Endometrial microvascular endothelial cells (primary cell): ENCODE data around the gene LSR. TPM values are rescaled to one million over a fixed set of nuclear protein-coding genes. Genes with fewer than 3 reads are reported as not detected.

ENCODE experiments used
- in situ Hi-C: cut with HindIII; loops from 2 replicates; pipeline ENCODE4 v1.10.0; 2017; ENCODE audit warnings: low sequenced_read_pairs, low pct_unique_long_range_greater_than_20kb; ENCODE audit errors: inconsistent ontology term
- total RNA-seq: library from RNA; depleted of rRNA; stranded (reverse); fragments of >200 nt; gene quantifications from one replicate; pipeline ENCODE4 v1.2.3, GENCODE V29; 2015; ENCODE audit errors: inconsistent ontology term

LSR gene
- total RNA-seq, 1 donor from 2014 or later: 0.09 TPM

GRCh38 chr19:35310331-35310730, 61.5 kb downstream of the LSR start:
- in situ Hi-C loops: no loop called here

DNA sequence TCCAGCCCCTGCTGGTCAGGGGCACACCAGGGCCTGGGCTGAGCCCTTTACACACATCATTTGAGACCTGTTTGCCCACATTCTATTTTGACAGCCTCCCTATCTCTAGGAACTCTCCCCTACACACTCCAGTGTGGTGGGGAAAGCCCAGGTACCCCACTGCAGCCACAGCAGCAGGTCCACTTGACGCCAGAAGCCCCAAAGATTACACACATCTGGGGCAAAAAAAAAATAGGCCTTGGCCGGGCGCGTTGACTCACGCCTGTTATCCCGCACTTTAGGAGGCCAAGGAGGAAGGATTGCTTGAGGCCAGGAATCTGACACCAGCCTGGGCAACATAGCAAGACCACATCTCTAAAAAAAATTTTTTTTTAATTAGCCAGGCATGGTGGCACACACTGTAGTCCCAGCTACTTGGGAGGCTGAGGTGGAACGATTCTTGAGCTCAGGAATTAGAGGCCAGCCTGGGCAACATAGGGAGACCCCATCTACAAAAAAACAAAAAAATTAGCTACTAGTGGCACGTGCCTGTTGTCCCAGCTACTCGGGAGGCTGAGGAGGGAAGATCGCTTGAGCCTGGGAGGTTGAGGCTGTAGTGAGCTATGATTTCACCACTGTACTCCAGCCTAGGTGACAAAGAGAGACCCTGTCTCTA, 62.1 kb downstream of the LSR start:
- in situ Hi-C loops: no loop called here

GRCh38 chr19:35311901-35312665, 63.3 kb downstream of the LSR start:
- in situ Hi-C loops: no loop called here

DNA sequence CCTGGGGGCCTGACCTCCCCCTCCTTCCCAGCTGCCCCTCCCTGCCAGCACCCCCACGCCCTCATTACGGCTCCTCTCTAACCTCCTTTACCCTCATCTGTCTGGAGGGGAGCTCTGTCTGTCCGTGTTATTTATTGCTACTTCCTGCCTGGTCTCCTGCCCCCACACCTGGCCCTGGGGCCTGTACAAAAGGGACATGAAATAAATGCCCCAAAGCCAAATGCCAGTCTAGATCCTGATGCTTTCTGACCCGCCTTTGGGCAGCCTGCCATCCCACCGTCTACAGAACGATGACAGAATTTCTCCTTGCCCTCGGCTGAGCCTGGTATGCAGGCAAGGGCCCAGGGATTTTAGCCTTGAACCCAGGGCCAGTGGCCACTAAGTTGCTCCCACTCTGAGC, 64.8 kb downstream of the LSR start:
- in situ Hi-C loops: no loop called here

GRCh38 chr19:35314031-35314430, 65.2 kb downstream of the LSR start:
- in situ Hi-C loops: no loop called here

- in situ Hi-C loops: no loop called here
Measured at GRCh38 chr19:35314858-35315470, 66.2 kb downstream of the LSR start.

DNA sequence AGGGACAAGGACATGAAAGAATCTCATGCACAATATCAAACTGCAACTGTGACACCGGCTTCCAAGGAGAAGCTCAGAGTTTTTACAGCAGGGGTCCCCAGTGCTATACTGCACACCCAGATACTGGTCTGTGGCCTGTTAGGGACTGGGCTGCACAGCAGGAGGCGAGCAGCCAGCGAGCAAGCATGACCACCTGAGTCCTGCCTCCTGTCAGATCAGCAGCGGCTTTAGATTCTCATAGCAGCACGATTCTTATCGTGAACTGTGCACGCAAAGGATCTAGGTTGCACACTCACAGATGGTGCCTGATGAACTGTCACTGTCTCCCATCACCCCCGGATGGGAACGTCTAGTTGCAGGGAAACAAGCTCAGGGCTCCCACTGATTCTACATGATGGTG, 67.1 kb downstream of the LSR start:
- in situ Hi-C loops: no loop called here

- in situ Hi-C loops: no loop called here
Measured at GRCh38 chr19:35316560-35316959, 67.8 kb downstream of the LSR start.

Other genes starting within 250 kb of the LSR start
- gene GRAMD1A, start 248.7 kb upstream of the LSR start, total RNA-seq: 52.4 TPM
- 11.1 TPM for gene SCN1B, start 218.5 kb upstream of the LSR start, total RNA-seq
- not detected for gene HPN, start 207.3 kb upstream of the LSR start, total RNA-seq
- not detected for gene FXYD3, start 133.2 kb upstream of the LSR start, total RNA-seq
- gene LGI4, start 113.9 kb upstream of the LSR start, total RNA-seq: not detected
- gene FXYD1, start 110.2 kb upstream of the LSR start, total RNA-seq: not detected
- not detected for gene FXYD7, start 105.7 kb upstream of the LSR start, total RNA-seq
- gene FXYD5, start 94.3 kb upstream of the LSR start, total RNA-seq: 194 TPM
- not detected for gene FAM187B, start 20.3 kb upstream of the LSR start, total RNA-seq
- gene USF2, start 20.0 kb downstream of the LSR start, total RNA-seq: 61.4 TPM
- gene HAMP, start 33.5 kb downstream of the LSR start, total RNA-seq: not detected
- 16.0 TPM for gene MAG, start 43.2 kb downstream of the LSR start, total RNA-seq
- gene CD22, start 80.2 kb downstream of the LSR start, total RNA-seq: 5.8 TPM
- not detected for gene FFAR1, start 98.9 kb downstream of the LSR start, total RNA-seq
- not detected for gene FFAR3, start 109.5 kb downstream of the LSR start, total RNA-seq
- gene GPR42, start 122.1 kb downstream of the LSR start, total RNA-seq: not detected
- not detected for gene FFAR2, start 199.3 kb downstream of the LSR start, total RNA-seq
- not detected for gene KRTDAP, start 241.5 kb downstream of the LSR start, total RNA-seq